Right renal pelvis (tissue), 4 donors: ENCODE results near the gene SLFN13. TPM values are rescaled to one million over a fixed set of nuclear protein-coding genes. Genes with fewer than 3 reads are reported as not detected.
"Not testable (repeated sequence)": the region's sequence is repeated elsewhere in the genome, so short reads cannot be mapped to it uniquely, and the experiment has no call there.

ENCODE experiments used
- DNase-seq, 4 donors: peaks; one replicate each; pipeline ENCODE4 v3.0.0-alpha.2; 2013; ENCODE audit warnings: low read depth in 4 of 4, low spot score in 3 of 4, missing footprints in 1 of 4
- polyA plus RNA-seq, 4 donors: library from polyadenylated mRNA; unstranded; fragments of 120-200 nt; gene quantifications; one replicate each; pipeline ENCODE4 v1.2.1, GENCODE V29; 2013; ENCODE audit not compliant: insufficient read length in 4 of 4

Gene SLFN13, protein sequence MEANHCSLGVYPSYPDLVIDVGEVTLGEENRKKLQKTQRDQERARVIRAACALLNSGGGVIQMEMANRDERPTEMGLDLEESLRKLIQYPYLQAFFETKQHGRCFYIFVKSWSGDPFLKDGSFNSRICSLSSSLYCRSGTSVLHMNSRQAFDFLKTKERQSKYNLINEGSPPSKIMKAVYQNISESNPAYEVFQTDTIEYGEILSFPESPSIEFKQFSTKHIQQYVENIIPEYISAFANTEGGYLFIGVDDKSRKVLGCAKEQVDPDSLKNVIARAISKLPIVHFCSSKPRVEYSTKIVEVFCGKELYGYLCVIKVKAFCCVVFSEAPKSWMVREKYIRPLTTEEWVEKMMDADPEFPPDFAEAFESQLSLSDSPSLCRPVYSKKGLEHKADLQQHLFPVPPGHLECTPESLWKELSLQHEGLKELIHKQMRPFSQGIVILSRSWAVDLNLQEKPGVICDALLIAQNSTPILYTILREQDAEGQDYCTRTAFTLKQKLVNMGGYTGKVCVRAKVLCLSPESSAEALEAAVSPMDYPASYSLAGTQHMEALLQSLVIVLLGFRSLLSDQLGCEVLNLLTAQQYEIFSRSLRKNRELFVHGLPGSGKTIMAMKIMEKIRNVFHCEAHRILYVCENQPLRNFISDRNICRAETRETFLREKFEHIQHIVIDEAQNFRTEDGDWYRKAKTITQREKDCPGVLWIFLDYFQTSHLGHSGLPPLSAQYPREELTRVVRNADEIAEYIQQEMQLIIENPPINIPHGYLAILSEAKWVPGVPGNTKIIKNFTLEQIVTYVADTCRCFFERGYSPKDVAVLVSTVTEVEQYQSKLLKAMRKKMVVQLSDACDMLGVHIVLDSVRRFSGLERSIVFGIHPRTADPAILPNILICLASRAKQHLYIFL
- polyA plus RNA-seq: 10 to 100 TPM; 21.6 to 27.5 (median 23.2) TPM

DNA sequence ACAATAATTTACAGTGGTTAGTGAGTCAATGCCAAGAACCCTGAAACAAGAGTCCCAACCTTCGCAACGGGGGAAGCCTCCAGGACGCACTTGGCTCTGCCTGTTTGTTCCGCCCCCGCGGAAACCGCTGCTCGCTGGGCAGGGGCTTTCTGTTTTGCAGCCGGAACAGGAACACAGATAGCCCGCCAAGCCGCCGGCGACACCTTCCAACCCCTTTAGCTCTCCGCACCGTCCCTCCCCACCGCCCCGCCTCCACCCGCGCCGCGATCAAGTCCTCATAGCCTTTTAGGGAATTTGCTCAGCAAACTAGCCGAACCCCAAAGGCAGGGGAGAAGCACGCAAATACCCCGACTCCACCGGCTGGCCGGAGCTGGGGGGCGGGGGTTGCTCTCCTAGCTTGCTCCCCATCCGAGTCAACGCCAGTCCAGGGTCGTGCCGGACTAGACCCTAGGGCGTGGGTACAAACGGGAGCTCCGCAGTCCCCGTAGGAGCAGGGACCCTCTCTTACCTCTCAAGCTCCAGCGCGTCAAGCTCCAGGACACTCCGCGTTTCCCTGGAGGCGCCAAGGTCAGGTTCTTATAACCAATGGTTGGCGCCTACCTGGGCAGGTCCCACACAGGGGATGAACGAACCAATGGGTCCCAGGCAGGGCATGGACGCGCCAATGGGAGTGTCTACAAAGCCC lies at the start of gene SLFN13:
Gene SLFN13, minus strand, starts transcription at position 553 of the 685 bp plus-strand sequence. CDS start 3,086 bp downstream, outside the sequence.
- peak in 3 of 4 donors; percentile 32 to 71 (median 56) for DNase-seq

DNA sequence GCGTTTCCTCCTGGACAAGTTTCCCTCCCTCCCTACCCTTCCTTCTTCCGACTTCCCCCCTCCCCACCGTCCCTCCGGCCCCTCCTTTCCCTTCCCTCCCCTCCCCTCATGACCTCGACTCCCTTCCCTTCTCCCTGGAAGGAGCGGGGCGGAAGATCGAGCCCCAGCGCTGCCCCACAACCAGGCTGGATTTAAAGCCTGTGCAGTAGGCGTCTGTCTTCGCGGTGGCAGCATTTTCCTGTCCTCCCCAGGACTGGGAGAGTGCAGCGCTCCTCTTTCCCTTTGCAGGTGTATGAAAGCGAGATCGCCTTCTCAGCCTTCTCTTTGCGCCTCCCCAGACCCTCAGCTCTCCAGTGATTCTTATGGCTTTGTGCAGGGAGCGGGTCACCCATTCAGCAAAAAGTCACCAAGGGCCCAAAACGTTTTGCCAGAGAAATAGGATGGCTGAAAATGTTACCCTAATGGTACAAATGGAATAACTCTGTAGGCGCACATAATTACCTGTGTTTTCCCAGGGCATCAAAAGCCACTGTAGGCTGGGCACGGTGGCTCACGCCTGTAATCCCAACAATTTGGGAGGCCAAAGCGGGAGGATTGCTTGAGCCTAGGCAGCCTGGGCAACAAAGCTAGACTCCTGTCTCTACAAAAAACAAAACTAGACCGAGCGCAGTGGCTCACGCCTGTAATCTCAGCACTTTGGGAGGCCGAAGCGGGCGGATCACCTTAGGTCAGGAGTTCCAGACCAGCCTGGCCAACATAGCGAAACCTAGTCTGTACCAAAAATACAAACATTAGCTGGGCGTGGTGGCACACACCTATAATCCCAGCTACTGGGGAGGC lies 48.1 kb upstream of the SLFN13 start:
- no peak for DNase-seq

DNA sequence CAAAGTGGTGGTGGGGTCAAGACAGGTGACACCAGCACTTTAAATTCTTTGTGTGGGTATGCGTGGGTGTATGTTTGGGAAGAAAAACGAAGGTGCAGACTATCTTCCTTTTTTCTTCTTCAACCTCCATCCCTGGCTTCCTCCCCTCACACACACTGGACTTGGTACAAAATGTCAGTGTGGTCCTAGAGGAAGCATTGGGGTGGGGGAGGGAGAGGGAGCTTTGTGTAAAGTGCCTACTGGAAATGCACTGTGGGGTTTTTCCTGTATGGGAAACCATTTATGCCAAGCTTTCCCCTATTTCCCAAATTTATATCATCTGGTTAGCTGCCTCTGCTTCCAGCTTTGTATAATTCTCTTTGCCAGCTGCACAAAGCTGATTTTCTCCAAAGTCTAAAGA lies 44.5 kb upstream of the SLFN13 start:
- DNase-seq: no peak

DNA sequence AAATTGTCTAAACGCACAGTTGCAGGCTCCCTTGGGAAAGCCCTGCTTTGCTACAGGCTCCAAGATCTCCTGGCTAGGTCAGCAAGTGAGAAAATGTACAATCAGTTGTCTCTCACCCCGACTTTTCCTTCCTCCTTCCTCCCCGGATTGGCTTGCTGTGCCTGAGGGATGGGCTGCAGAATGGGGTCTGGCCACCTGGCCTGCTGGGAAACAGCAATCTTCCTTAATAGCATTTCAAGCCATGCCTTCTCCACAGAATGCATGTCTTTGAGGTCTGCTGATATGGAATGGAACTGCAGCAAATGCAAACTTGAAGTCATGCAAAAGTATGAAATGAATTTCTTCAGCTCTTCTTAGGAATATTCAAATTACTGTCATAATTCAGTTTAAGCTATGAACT lies 42.9 kb upstream of the SLFN13 start:
- DNase-seq: no peak

DNA sequence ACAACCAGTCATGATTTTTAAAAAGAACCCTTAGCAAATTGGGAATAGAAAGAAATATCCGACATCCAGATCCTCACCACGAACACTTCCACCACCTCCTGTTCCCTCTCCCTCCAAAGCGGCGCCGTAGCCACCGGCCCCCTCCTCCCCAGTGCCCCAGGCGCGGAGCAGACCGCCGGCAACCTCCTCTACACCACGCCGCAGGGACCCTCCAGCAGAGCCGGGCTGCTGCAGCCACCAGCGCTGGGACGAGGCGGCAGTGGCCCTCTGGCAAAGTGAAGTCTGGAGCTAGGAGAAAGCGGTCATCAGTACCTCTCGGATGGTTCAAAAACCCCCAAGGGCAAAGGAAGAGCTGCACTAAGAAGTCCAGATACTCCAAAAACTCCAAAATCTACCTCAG lies 41.4 kb upstream of the SLFN13 start:
- DNase-seq: no peak

DNA sequence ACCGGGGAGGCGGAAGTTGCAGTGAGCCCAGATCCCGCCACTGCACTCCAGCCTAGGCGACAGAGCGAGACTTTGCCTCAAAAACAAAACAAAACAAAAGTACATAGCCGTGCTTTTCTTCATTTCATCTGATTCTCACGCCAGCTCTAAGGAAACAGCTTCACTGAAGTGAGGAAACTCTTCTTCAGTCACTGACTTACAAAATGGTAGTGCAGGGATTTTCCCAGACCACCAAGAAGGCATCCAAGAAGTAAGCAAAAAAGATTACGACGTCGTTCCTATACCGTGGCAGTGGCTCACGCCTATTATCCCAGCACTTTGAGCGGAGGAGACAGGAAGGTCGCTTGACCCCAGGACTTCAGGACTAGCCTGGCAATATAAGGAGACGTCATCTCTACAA lies 40.4 kb upstream of the SLFN13 start:
- no peak for DNase-seq

DNA sequence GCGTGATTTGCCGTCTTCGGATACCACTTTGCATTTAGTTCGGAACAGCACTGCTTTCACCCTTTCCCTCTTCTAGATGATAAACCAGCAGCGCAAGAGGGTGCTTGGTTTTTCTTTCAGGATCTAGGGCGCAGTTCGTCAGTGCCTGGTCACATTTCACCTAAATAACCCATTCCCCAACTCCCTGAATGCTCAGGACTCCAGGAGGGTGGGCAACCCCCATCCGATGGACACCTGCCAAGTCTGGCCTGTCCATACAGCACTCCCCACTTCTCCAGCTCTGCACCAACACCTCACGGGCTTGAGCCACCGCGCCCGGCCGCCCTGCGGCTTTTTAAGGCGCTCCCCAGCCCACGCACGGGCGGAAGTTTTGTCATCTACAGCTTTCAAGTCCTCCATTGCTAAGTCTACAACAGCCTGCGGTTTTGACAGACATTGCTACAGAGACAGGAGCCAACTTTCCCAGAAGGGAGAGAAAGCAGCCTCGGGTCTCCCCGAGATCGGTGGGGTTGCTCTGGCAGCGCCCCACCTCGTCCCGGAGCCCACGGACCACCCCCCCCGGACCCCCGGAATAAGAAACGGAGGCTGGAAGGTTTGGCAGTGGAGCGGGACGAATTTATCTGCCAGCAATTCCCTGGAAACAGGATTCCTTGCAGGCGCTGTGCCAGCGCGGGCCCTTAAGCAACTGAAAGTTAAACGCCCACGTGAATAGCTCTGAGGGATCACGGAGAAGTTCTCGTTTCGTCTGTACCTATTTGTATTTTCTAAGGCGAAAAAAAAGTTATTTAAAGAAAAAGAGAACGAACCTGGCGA lies 38.6 kb upstream of the SLFN13 start:
- DNase-seq: no peak

DNA sequence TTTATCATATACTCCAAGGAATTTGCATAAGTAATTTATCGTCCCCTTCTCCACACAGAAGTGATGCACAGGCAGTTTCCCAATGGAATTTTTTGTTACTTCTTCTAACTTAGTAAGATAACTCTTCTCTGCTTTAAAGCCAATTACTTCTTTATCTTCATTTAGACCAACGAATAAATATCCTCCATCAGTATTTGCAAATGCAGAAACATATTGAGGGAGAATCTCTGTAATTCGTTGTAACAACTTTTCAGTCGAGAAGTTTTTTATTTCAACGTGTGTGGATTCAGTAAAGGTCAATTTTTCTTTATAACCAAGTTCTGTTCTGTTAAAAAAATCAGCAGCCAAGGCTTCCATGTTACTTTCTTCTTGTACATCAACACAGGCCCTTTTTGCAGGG lies 30.7 kb upstream of the SLFN13 start:
- no peak for DNase-seq

DNA sequence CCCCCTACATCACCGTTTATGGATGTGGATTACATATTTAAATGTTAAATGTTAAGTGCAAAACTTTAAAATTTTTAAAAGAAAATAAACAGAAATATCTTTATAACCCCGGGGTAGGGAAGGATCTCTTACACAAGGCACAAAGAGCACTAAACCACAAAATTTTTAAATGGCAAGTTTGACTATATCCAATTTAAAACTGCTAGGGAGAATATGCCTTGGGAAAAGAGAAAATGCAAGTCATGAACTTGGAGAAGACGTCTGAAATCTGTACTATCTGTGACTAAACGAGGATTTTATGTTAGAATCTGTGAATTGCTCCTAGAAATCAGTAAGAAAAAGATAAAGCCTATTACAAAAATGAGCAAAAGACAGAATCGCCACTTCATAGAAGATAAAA lies 28.7 kb upstream of the SLFN13 start:
- no peak for DNase-seq

DNA sequence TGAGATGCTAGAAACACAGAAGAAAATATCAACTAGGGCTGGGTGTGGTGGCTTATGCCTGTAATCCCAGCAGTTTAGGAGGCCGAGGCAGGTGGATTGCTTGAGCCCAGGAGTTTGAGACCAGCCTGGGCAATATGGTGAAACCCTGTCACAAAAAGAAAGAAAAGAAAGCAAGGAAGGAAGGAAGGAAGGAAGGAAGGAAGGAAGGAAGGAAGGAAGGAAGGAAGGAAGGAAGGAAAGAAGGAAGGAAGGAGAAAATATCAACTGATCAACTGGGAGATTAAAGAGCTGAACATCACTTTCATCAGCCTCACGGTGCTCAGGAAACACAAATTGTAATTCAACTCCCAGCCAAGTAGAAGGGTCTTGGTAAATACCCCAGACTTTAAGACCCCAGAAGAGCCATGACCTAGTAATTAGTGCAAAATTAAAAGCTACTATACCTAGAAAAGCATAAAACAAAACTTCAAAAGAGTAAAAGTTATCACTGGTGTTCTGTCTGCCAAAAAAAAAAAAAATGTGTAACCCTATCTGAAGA lies 27.8 kb upstream of the SLFN13 start:
- no peak for DNase-seq

DNA sequence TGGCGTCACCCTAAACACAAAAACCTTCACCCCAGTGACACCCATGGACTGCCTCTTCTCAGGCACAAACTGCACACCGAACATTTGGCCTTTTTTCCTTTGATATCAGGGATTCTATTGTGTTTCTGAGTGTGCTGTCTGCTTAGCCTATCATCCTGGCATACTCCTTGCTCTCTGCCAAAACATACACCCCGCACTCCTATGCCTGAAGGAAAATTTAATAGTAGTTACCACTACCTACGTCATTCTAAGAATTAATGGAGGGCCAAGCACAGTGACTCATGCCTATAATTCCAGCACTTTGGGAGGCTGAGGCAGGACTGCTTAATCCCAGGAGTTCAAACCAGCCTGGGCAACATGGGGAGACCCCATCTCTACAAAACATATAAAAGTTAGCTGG lies 19.9 kb upstream of the SLFN13 start:
- DNase-seq: no peak

DNA sequence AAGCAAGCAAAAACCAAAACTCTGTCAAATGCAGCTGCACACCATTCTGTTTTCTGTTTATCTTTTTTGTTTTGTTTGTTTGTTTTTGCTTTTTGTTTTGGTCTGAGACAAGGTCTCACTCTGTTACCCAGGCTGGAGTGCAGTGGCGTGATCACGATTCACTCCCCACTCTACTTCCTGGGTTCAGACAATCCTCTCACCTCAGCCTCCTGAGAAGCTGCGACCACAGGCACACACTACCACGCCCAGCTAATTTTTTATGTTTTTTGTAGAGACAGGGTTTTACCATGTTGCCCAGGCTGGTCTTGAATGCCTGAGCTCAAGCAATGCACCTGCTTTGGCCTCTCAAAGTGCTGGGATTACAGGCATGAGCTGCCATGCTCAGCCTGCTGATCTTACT lies 19.3 kb upstream of the SLFN13 start:
- no peak for DNase-seq

DNA sequence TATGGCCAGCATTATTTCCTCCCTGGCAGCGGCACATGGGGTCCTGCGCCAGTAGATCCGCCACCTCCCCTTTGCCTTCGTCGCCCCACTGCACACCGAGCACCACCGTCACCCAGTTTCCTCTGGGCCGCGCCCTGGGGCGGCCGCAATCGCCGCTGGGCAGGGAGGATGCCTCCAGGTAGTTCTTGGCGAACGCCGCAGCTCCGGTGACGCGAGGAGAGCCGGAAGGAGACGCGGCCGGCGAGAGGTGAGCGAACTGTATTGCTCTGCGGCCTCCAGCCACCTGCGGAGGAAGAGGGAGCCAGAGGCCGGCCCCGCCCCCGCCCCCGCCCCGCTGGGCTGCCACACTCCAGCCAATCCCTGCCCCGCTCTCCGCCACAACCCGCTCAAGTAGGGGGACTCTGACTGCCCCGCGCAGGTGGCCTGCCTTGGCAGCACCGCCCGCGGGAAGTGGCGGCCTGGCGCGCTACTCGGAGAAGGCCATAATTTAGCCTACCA lies 11.8 kb upstream of the SLFN13 start:
- peak in 1 of 4 donors; percentile 5 for DNase-seq

DNA sequence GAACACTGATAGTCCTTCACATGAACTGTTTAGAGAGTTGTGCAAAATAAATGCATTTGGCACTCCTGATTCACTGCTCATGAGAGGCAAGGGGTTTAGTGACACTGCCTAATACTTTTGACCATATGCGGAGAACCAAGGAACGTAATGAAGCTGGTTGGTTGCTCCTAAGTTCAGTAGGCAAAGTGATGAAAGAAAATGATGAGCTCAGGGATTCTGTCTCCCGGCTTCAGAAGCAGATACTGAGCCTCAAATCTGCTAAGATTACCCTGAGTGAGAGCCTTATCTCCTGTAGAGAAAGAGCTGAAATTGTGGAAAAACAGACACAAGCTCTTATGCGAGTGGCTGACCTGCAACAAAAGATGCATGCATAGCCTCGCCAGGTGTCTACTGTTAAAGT lies 5.5 kb upstream of the SLFN13 start:
- DNase-seq: not testable (repeated sequence)

DNA sequence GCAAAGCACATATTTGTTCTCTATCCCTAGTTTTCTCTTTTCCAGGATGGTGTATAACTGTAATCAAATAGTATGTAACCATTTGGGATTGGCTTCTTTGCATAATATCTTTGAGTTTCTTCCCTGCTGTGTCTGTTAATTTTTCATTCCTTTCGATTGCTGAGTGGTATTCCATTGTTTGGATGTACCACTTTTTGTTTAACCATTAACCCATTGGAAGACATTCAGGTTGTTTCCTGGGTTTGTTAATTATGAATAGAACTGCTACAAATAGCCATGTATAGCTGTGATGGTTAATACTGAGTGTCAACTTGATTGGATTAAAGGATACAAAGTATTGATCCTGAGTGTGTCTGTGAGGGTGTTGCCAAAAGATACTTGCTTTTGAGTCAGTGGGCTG lies 4.6 kb upstream of the SLFN13 start:
- no peak for DNase-seq

DNA sequence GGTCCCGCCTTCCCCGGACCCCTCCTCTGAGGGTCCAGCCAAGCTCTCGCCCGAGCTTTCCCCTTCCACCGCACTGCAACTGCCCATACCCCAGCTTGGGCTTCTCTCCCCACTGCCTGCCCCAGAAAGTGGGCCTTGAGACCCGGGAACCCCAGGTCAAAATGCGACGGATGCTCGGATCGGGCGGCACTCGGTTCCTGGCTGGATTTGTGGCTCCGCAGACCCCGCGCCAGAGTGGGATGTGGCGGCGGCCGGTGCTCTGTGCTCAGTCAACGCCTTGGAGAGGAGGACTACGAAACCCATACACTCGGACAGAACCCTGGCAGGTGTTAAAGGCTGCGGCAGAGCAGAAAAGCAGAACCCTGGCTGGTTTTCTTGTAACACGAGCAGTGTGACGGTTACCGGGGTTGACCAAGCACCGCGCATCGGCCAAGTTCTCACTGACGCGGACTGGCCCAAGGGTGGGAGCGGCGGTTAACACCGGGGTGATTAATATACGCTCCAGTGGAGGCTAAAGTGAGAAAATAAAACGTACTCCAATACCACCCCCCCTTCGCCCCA lies 885 bp upstream of the SLFN13 start:
- peak in 3 of 4 donors; percentile 22 to 28 (median 23) for DNase-seq

DNA sequence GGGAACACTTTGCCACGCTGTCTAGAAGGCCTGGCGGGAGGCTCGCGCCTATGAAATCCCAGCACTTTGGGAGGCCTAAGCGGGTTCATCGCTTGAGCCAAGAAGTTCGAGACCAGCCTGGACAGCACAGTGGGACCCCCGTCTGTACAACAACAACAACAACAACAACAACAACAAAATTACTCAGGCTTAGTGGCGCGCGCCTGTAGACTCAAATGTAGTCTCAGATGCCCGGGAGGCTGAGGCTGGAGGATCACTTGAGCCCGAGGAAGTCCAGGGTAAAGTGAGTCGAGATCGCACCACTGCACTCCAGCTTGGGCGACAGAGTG lies 297 bp upstream of the SLFN13 start:
- no peak for DNase-seq

DNA sequence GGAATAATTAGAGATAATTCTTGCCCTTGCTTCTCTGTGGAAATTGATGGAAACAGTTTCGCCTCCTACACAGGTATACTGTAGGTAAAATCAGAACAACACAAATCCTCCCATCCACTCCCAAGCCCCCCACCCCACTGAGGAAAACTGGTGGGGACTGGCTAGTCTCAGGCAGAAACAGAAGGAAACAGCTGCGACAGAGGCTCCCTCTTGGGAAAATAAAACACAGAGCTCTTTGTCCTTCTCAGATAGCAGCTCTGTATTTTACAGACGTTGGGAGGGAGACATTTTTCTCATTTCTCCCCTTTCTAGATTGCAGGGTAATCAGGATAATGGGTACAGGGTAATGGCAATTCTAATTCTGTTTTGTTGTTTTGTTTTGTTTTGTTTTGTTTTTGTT lies 1.1 kb downstream of the SLFN13 start:
- no peak for DNase-seq

DNA sequence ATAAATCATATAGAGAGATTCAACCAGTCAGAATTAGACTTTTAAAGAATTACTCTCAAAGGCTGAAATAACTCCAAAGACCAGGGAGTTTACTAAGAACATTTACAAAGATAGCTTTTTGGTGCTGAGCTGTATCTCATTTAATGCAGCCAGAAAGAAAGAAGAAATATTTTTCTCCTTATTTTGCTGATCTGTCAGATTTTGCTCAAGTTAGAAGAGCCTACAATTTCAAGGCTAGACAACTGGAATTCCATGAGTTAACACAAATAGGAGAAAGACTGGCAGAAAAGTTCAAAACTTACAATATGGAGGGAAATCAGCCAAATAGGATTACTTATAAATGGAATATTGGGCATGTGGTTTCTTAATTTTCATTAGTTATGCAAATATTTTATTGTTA lies 10.1 kb downstream of the SLFN13 start:
- DNase-seq: no peak
